ENCODE data around the gene DCUN1D4.

DNA sequence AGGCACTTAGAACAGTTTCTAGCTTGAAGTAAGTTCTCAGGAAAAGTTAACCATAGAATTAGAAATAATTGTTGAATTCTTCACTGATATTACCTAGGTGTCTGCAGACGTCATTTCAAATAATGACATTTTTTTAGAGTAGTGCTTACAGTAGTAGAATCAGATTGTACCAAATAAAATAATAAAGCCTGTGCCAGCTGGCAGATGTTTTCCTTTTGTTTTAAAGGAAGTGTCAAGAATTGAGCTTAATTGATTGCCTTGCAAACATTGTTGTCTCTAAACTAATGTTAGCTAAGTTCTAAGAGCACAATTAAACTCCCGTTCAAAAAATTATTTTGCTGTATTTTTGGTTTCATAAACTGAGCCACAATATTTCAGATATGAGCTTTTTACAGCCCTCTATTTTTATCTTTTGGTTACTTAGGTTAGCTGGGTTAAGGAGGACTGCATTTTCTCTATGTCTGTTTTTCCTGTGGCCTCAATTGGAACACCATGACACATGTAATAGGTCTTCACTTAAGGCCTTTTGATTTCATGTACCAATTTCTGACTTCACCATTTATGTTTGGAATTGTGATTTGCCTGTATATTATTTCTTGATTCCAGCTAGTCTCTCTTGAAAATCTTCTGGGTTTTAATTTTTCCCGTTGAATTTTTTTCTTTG is 64.2 kb downstream of the DCUN1D4 start:
- no peak for TF ChIP-seq MEF2A (IDR thresholded peaks at IDR 0.05; ENCODE audit: borderline replicate concordance, low read depth)
- TF ChIP-seq CHD2 (IDR thresholded peaks at IDR 0.05; ENCODE audit: low read length, partially characterized antibody) = no peak
- TF ChIP-seq NRF1 (IDR thresholded peaks at IDR 0.05; ENCODE audit: low read depth, low read length) = no peak
- TF ChIP-seq, protein P1, sequence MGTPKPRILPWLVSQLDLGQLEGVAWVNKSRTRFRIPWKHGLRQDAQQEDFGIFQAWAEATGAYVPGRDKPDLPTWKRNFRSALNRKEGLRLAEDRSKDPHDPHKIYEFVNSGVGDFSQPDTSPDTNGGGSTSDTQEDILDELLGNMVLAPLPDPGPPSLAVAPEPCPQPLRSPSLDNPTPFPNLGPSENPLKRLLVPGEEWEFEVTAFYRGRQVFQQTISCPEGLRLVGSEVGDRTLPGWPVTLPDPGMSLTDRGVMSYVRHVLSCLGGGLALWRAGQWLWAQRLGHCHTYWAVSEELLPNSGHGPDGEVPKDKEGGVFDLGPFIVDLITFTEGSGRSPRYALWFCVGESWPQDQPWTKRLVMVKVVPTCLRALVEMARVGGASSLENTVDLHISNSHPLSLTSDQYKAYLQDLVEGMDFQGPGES (IDR thresholded peaks at IDR 0.05; ENCODE audit: low read depth, low read length) = no peak
- TF ChIP-seq, protein P2, sequence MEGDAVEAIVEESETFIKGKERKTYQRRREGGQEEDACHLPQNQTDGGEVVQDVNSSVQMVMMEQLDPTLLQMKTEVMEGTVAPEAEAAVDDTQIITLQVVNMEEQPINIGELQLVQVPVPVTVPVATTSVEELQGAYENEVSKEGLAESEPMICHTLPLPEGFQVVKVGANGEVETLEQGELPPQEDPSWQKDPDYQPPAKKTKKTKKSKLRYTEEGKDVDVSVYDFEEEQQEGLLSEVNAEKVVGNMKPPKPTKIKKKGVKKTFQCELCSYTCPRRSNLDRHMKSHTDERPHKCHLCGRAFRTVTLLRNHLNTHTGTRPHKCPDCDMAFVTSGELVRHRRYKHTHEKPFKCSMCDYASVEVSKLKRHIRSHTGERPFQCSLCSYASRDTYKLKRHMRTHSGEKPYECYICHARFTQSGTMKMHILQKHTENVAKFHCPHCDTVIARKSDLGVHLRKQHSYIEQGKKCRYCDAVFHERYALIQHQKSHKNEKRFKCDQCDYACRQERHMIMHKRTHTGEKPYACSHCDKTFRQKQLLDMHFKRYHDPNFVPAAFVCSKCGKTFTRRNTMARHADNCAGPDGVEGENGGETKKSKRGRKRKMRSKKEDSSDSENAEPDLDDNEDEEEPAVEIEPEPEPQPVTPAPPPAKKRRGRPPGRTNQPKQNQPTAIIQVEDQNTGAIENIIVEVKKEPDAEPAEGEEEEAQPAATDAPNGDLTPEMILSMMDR (IDR thresholded peaks at IDR 0.05) = no peak
- TF ChIP-seq, protein P3, sequence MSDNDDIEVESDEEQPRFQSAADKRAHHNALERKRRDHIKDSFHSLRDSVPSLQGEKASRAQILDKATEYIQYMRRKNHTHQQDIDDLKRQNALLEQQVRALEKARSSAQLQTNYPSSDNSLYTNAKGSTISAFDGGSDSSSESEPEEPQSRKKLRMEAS (IDR thresholded peaks at IDR 0.05; ENCODE audit: low read depth) = no peak
- TF ChIP-seq, protein P4, sequence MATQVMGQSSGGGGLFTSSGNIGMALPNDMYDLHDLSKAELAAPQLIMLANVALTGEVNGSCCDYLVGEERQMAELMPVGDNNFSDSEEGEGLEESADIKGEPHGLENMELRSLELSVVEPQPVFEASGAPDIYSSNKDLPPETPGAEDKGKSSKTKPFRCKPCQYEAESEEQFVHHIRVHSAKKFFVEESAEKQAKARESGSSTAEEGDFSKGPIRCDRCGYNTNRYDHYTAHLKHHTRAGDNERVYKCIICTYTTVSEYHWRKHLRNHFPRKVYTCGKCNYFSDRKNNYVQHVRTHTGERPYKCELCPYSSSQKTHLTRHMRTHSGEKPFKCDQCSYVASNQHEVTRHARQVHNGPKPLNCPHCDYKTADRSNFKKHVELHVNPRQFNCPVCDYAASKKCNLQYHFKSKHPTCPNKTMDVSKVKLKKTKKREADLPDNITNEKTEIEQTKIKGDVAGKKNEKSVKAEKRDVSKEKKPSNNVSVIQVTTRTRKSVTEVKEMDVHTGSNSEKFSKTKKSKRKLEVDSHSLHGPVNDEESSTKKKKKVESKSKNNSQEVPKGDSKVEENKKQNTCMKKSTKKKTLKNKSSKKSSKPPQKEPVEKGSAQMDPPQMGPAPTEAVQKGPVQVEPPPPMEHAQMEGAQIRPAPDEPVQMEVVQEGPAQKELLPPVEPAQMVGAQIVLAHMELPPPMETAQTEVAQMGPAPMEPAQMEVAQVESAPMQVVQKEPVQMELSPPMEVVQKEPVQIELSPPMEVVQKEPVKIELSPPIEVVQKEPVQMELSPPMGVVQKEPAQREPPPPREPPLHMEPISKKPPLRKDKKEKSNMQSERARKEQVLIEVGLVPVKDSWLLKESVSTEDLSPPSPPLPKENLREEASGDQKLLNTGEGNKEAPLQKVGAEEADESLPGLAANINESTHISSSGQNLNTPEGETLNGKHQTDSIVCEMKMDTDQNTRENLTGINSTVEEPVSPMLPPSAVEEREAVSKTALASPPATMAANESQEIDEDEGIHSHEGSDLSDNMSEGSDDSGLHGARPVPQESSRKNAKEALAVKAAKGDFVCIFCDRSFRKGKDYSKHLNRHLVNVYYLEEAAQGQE (IDR thresholded peaks at IDR 0.05; ENCODE audit: low read depth, low read length) = no peak
- no peak for TF ChIP-seq EZH2phosphoT487 (IDR thresholded peaks at IDR 0.05; ENCODE audit: borderline replicate concordance, low read depth)
